GM12878 (cell line): ENCODE measurements around the gene DYNC2LI1.

ENCODE experiments used
- ATF2 ChIP-seq: IDR thresholded peaks from 2 replicates; pipeline ENCODE4 v1.6.1; 2012; ENCODE audit warnings: low read length, inconsistent platforms
- CBFB ChIP-seq: IDR thresholded peaks from 2 replicates; pipeline ENCODE4 v1.6.1; 2016; ENCODE audit warnings: antibody characterized with exemption, low read depth
- EZH2 ChIP-seq: IDR thresholded peaks from 2 replicates; pipeline ENCODE4 v1.6.1; 2012; ENCODE audit warnings: low read depth, mild to moderate bottlenecking, control low read depth, inconsistent platforms, low read length, borderline replicate concordance; ENCODE audit not compliant: control insufficient read depth
- MAX ChIP-seq: IDR thresholded peaks from 2 replicates; pipeline ENCODE4 v1.6.1; 2012; ENCODE audit warnings: low read depth, low read length, improper control_type of control experiment
- PBX3 ChIP-seq: IDR thresholded peaks from 2 replicates; pipeline ENCODE4 v1.6.1; 2011; ENCODE audit warnings: mild to moderate bottlenecking, low read depth, low read length, moderate library complexity; ENCODE audit not compliant: insufficient replicate concordance
- POLR2A ChIP-seq: IDR thresholded peaks from 2 replicates; pipeline ENCODE4 v1.6.1; 2011; ENCODE audit warnings: low read depth, mild to moderate bottlenecking, low read length
- RAD21 ChIP-seq: IDR thresholded peaks from 2 replicates; pipeline ENCODE4 v1.6.1; 2011; ENCODE audit warnings: mild to moderate bottlenecking, low read depth, low read length, moderate library complexity; ENCODE audit not compliant: insufficient read depth
- SUZ12 ChIP-seq: fragments of 200-600 bp; sonication (generic); IDR thresholded peaks from one replicate; pipeline ENCODE4 v1.6.1; 2018; ENCODE audit warnings: antibody characterized with exemption, mild to moderate bottlenecking; ENCODE audit not compliant: unreplicated experiment
- TF ChIP-seq, protein P1 (sequence below), 3 experiments: IDR thresholded peaks in 2 of 3; conservative IDR thresholded peaks in 1 of 3; 2 replicates each; pipeline ENCODE4 v1.5.1; 2011; ENCODE audit warnings: low read depth in 3 of 3, low read length in 3 of 3, mild to moderate bottlenecking in 3 of 3, control low read depth in 2 of 3, moderate library complexity in 2 of 3, inconsistent platforms in 1 of 3, mixed read lengths in 1 of 3; ENCODE audit not compliant: control insufficient read depth in 2 of 3, insufficient read depth in 1 of 3; ENCODE audit errors: extremely low read depth in 1 of 3
- TF ChIP-seq, protein P2 (sequence below): IDR thresholded peaks from 2 replicates; pipeline ENCODE4 v1.6.1; 2012; ENCODE audit warnings: mild to moderate bottlenecking, low read depth, low read length
- TF ChIP-seq, protein P3 (sequence below): IDR thresholded peaks from 2 replicates; pipeline ENCODE4 v1.6.1; 2011; ENCODE audit warnings: borderline replicate concordance, low read depth, mild to moderate bottlenecking, moderate library complexity, low read length; ENCODE audit not compliant: insufficient read depth, poor library complexity, severe bottlenecking

- no peak for TF ChIP-seq RAD21
- TF ChIP-seq, protein P1, sequence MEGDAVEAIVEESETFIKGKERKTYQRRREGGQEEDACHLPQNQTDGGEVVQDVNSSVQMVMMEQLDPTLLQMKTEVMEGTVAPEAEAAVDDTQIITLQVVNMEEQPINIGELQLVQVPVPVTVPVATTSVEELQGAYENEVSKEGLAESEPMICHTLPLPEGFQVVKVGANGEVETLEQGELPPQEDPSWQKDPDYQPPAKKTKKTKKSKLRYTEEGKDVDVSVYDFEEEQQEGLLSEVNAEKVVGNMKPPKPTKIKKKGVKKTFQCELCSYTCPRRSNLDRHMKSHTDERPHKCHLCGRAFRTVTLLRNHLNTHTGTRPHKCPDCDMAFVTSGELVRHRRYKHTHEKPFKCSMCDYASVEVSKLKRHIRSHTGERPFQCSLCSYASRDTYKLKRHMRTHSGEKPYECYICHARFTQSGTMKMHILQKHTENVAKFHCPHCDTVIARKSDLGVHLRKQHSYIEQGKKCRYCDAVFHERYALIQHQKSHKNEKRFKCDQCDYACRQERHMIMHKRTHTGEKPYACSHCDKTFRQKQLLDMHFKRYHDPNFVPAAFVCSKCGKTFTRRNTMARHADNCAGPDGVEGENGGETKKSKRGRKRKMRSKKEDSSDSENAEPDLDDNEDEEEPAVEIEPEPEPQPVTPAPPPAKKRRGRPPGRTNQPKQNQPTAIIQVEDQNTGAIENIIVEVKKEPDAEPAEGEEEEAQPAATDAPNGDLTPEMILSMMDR (IDR thresholded peaks at IDR 0.05 in 2 of 3, conservative IDR thresholded peaks at IDR 0.05 in 1 of 3; ENCODE audit: control insufficient read depth in 2 of 3, extremely low read depth in 1 of 3, insufficient read depth in 1 of 3, low read depth in 3 of 3, low read length in 3 of 3): no peak
- no peak for TF ChIP-seq MAX
- TF ChIP-seq POLR2A: peak; percentile 64
- no peak for TF ChIP-seq EZH2
- TF ChIP-seq CBFB: no peak
- no peak for TF ChIP-seq SUZ12
- TF ChIP-seq PBX3: no peak
- TF ChIP-seq, protein P2, sequence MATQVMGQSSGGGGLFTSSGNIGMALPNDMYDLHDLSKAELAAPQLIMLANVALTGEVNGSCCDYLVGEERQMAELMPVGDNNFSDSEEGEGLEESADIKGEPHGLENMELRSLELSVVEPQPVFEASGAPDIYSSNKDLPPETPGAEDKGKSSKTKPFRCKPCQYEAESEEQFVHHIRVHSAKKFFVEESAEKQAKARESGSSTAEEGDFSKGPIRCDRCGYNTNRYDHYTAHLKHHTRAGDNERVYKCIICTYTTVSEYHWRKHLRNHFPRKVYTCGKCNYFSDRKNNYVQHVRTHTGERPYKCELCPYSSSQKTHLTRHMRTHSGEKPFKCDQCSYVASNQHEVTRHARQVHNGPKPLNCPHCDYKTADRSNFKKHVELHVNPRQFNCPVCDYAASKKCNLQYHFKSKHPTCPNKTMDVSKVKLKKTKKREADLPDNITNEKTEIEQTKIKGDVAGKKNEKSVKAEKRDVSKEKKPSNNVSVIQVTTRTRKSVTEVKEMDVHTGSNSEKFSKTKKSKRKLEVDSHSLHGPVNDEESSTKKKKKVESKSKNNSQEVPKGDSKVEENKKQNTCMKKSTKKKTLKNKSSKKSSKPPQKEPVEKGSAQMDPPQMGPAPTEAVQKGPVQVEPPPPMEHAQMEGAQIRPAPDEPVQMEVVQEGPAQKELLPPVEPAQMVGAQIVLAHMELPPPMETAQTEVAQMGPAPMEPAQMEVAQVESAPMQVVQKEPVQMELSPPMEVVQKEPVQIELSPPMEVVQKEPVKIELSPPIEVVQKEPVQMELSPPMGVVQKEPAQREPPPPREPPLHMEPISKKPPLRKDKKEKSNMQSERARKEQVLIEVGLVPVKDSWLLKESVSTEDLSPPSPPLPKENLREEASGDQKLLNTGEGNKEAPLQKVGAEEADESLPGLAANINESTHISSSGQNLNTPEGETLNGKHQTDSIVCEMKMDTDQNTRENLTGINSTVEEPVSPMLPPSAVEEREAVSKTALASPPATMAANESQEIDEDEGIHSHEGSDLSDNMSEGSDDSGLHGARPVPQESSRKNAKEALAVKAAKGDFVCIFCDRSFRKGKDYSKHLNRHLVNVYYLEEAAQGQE: no peak
- TF ChIP-seq, protein P3, sequence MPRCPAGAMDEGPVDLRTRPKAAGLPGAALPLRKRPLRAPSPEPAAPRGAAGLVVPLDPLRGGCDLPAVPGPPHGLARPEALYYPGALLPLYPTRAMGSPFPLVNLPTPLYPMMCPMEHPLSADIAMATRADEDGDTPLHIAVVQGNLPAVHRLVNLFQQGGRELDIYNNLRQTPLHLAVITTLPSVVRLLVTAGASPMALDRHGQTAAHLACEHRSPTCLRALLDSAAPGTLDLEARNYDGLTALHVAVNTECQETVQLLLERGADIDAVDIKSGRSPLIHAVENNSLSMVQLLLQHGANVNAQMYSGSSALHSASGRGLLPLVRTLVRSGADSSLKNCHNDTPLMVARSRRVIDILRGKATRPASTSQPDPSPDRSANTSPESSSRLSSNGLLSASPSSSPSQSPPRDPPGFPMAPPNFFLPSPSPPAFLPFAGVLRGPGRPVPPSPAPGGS: no peak
- TF ChIP-seq ATF2: no peak
Measured at GRCh38 chr2:43773876-43774613, at the start of gene DYNC2LI1.
